Measurements from ENCODE around the gene DPP4.

DPP4 gene

GRCh38 chr2:162014751-162015150 is 59.3 kb downstream of the DPP4 start:
- no peak for DNase-seq

GRCh38 chr2:162013514-162014475 is 60.2 kb downstream of the DPP4 start:
- no peak for DNase-seq

GRCh38 chr2:162012565-162013058 is 61.4 kb downstream of the DPP4 start:
- no peak for DNase-seq

- no peak for DNase-seq
Measured at GRCh38 chr2:162011706-162012564, 62.1 kb downstream of the DPP4 start.

GRCh38 chr2:162009543-162009942 is 64.5 kb downstream of the DPP4 start:
- no peak for DNase-seq

- peak; percentile 22 for DNase-seq
Measured at GRCh38 chr2:162007447-162008040, 66.5 kb downstream of the DPP4 start.

- no peak for DNase-seq
Measured at GRCh38 chr2:162006337-162006736, 67.7 kb downstream of the DPP4 start.

- no peak for DNase-seq
Measured at GRCh38 chr2:162004031-162004430, 70.0 kb downstream of the DPP4 start.

GRCh38 chr2:162002623-162003235 is 71.3 kb downstream of the DPP4 start:
- DNase-seq = no peak

GRCh38 chr2:162000431-162000830 is 73.6 kb downstream of the DPP4 start:
- DNase-seq = no peak

GRCh38 chr2:161999321-161999720 is 74.7 kb downstream of the DPP4 start:
- no peak for DNase-seq

- DNase-seq = no peak
Measured at GRCh38 chr2:161998857-161999256, 75.2 kb downstream of the DPP4 start.

GRCh38 chr2:161997916-161998471 is 76.0 kb downstream of the DPP4 start:
- no peak for DNase-seq

GRCh38 chr2:161995553-161996016 is 78.4 kb downstream of the DPP4 start:
- DNase-seq = no peak

- no peak for DNase-seq
Measured at GRCh38 chr2:161994761-161995520, 79.1 kb downstream of the DPP4 start.

GRCh38 chr2:161992531-161992930 is 81.5 kb downstream of the DPP4 start:
- no peak for DNase-seq

GRCh38 chr2:161991991-161992390 is 82.0 kb downstream of the DPP4 start:
- DNase-seq = no peak

GRCh38 chr2:161990741-161991140 is 83.3 kb downstream of the DPP4 start:
- peak; percentile 94 for DNase-seq

- DNase-seq = no peak
Measured at GRCh38 chr2:161990036-161990435, 84.0 kb downstream of the DPP4 start.

- no peak for DNase-seq
Measured at GRCh38 chr2:161988589-161988988, 85.4 kb downstream of the DPP4 start.

- DNase-seq = no peak
Measured at GRCh38 chr2:161987311-161987710, 86.7 kb downstream of the DPP4 start.
